Measurements from ENCODE around the gene MMP21. TPM values are rescaled to one million over a fixed set of nuclear protein-coding genes. Genes with fewer than 3 reads are reported as not detected.

The MMP21 gene
- total RNA-seq, 4 donors from 2014 or later = not detected

DNA sequence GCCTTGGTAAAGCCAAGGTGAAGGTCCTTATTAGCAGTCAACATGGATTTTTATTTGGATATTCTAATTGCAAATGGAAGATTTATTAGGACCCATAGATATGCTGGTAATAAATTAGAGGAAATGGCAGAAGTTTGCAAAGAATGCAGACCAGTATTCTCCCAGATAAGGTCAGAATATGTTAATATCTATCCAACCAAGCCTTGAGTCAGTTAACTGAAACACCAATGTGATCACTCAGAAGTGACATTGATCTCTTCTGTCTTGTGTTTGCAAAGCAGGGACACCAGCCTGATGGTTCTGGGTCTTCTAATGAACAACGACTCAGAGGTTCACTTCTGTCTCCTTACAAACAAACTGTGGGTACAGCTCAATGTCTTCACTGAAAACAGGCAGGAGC, 26.0 kb upstream of the MMP21 start:
- DNase-seq (ENCODE audit: low spot score) (no peak), ATAC-seq (ENCODE audit: low FRiP score) (no peak)
- TF ChIP-seq CTCF (IDR thresholded peaks at IDR 0.05) = no peak

GRCh38 chr10:125799451-125800182, 24.0 kb upstream of the MMP21 start:
- DNase-seq (ENCODE audit: low spot score) (no peak), ATAC-seq (ENCODE audit: low FRiP score) (no peak)
- no peak for TF ChIP-seq CTCF (IDR thresholded peaks at IDR 0.05)

- ATAC-seq (ENCODE audit: low FRiP score) = no peak
- TF ChIP-seq CTCF (IDR thresholded peaks at IDR 0.05) = no peak
- no peak for DNase-seq (ENCODE audit: low spot score)
These were observed 22.5 kb upstream of the MMP21 start for GRCh38 chr10:125797994-125798662.

- no peak for DNase-seq (ENCODE audit: low spot score)
- no peak for ATAC-seq (ENCODE audit: low FRiP score)
- TF ChIP-seq CTCF (IDR thresholded peaks at IDR 0.05) = no peak
These were observed 21.8 kb upstream of the MMP21 start for GRCh38 chr10:125797424-125797823.

DNA sequence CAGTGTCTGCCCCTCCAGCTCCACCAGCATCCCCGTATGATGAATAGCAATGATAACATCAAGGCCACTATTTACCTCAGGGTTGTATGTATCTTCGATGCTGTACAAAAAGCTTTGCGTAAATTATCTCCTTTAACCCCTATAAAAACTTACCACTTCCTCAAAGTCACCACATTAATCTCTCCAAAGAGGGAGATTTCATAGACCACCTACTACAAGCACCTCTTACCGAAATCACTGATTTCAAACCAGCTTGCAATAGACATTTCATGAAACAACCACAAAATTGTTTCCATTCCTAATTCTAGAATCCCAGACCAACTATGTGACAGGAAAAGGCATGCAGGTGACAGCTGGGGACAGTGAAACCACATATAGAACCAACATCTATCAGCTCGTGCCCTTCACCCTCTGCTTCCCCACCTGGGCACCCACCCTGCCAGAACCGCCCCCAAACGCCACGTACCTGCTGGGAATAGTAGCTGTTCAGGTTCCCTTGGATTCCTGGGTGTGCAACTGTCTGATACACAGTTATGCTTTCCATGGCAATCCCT, 20.1 kb upstream of the MMP21 start:
- no peak for DNase-seq (ENCODE audit: low spot score)
- no peak for TF ChIP-seq CTCF (IDR thresholded peaks at IDR 0.05)
- no peak for ATAC-seq (ENCODE audit: low FRiP score)

GRCh38 chr10:125795128-125795527, 19.5 kb upstream of the MMP21 start:
- ATAC-seq (ENCODE audit: low FRiP score) (no peak), DNase-seq (ENCODE audit: low spot score) (no peak)
- no peak for TF ChIP-seq CTCF (IDR thresholded peaks at IDR 0.05)
